GM18909 (cell line): Measurements from ENCODE around the gene ALOX12B.
"Not testable (repeated sequence)": the region's sequence is repeated elsewhere in the genome, so short reads cannot be mapped to it uniquely, and the experiment has no call there.

Experiments used
- ATAC-seq: cut with Tn5 transposase; IDR thresholded peaks from one replicate; pipeline ENCODE4 v1.9.1; 2021; ENCODE audit warnings: mild to moderate bottlenecking; ENCODE audit not compliant: unreplicated experiment, poor library complexity

The ALOX12B gene

GRCh38 chr17:8068736-8069586, 18.6 kb downstream of the ALOX12B start:
- ATAC-seq = no peak

GRCh38 chr17:8067806-8068205, 19.7 kb downstream of the ALOX12B start:
- ATAC-seq = no peak

GRCh38 chr17:8066841-8067775, 20.4 kb downstream of the ALOX12B start:
- ATAC-seq = no peak

- ATAC-seq = no peak
Observed at GRCh38 chr17:8064561-8065019, 22.9 kb downstream of the ALOX12B start.

GRCh38 chr17:8063761-8064534, 23.6 kb downstream of the ALOX12B start:
- ATAC-seq = no peak

- ATAC-seq = no peak
Observed at GRCh38 chr17:8062807-8063483, 24.6 kb downstream of the ALOX12B start.

GRCh38 chr17:8062435-8062806, 25.1 kb downstream of the ALOX12B start:
- ATAC-seq = no peak

- not testable (repeated sequence) for ATAC-seq
Observed at GRCh38 chr17:8061851-8062250, 25.7 kb downstream of the ALOX12B start.

GRCh38 chr17:8060274-8060673, 27.2 kb downstream of the ALOX12B start:
- ATAC-seq = no peak

GRCh38 chr17:8059131-8059530, 28.4 kb downstream of the ALOX12B start:
- no peak for ATAC-seq

GRCh38 chr17:8057691-8058114, 29.8 kb downstream of the ALOX12B start:
- ATAC-seq = no peak

GRCh38 chr17:8056976-8057625, 30.4 kb downstream of the ALOX12B start:
- ATAC-seq = no peak

- ATAC-seq = peak; percentile 69
Observed at GRCh38 chr17:8056232-8056975, 31.1 kb downstream of the ALOX12B start.

- no peak for ATAC-seq
Observed at GRCh38 chr17:8055851-8056231, 31.7 kb downstream of the ALOX12B start.

- no peak for ATAC-seq
Observed at GRCh38 chr17:8053600-8053999, 33.9 kb downstream of the ALOX12B start.

GRCh38 chr17:8052256-8053252, 35.0 kb downstream of the ALOX12B start:
- no peak for ATAC-seq

GRCh38 chr17:8051831-8052230, 35.7 kb downstream of the ALOX12B start:
- ATAC-seq = no peak
